OCI-LY7 (cell line): Measurements from ENCODE around the gene MRPL47.

Source experiments
- EZH2phosphoT487 ChIP-seq: fragments of 200-600 bp; sonication (generic); IDR thresholded peaks from 2 replicates; pipeline ENCODE4 v1.6.1; 2018; ENCODE audit warnings: low read depth, borderline replicate concordance, mild to moderate bottlenecking, mixed run types, antibody characterized with exemption, low read length, moderate library complexity, mixed read lengths
- TF ChIP-seq, protein P1 (sequence below): fragments of 200-600 bp; sonication (generic); conservative IDR thresholded peaks from 2 replicates; pipeline ENCODE4 v1.5.1; 2014; ENCODE audit warnings: mild to moderate bottlenecking, antibody characterized with exemption, low read length, moderate library complexity, mixed read lengths

DNA sequence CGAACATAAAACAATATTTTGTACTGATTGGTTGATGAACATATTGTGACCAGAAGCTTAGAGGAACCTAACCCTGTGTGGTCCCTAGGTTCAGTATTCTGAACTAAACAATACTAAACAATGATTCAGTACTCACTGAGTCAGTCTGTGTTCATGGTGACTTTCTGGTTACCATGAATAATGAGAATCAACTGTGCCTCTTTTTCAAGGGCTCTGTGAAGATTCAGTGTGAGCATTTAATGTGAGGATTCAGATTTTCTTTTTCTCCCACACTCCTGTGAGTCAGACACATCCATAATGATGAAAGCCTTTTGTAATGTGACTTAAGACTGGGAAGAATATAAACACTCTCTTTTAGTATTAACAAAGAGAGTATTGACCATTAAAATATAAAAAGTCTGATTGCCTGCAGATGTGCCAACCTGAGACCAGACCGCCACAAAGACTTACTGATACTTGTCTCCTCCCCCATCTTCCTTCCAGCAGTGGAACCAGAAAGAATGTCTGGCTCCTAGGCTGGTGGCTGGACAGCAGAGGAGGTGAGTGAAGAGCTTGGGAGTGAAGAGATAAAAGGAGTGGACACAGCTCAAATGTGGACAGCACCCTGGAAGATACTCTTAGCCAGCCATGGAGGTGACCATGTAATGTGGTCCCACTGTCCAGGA, 59.3 kb downstream of the MRPL47 start:
- TF ChIP-seq, protein P1, sequence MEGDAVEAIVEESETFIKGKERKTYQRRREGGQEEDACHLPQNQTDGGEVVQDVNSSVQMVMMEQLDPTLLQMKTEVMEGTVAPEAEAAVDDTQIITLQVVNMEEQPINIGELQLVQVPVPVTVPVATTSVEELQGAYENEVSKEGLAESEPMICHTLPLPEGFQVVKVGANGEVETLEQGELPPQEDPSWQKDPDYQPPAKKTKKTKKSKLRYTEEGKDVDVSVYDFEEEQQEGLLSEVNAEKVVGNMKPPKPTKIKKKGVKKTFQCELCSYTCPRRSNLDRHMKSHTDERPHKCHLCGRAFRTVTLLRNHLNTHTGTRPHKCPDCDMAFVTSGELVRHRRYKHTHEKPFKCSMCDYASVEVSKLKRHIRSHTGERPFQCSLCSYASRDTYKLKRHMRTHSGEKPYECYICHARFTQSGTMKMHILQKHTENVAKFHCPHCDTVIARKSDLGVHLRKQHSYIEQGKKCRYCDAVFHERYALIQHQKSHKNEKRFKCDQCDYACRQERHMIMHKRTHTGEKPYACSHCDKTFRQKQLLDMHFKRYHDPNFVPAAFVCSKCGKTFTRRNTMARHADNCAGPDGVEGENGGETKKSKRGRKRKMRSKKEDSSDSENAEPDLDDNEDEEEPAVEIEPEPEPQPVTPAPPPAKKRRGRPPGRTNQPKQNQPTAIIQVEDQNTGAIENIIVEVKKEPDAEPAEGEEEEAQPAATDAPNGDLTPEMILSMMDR: no peak
- TF ChIP-seq EZH2phosphoT487: no peak
